ENCODE results near the gene YTHDF1. TPM values are rescaled to one million over a fixed set of nuclear protein-coding genes. Genes with fewer than 3 reads are reported as not detected.

Gene YTHDF1
- total RNA-seq, 1 experiment from 2014 or later, result 85.4 TPM

- H4K5ac ChIP-seq (ENCODE audit: insufficient read length, low read depth, low read length), result no peak overlapping the region
- H3K4me1 Mint-ChIP-seq, result 0 out of 4 replicates have a peak, but pooled peaks cover 4% of the 10 kb centered on the region in 2 experiments
- no peak overlapping the region for H2BK5ac ChIP-seq (ENCODE audit: insufficient read length, low read length)
- peaks cover 19% of the 10 kb centered on the region for H3K27me3 Mint-ChIP-seq (ENCODE audit: low read depth)
- peak overlapping the region in 1 of 3 experiments; percentile 44; a peak in 1 of 7 replicates for H3K27ac Mint-ChIP-seq
- no peaks in the 10 kb centered on the region for H3K79me1 ChIP-seq (ENCODE audit: insufficient read depth, low read depth, low read length, poor library complexity, severe bottlenecking)
- H2BK15ac ChIP-seq (ENCODE audit: low read depth, low read length), result no peak overlapping the region
- no peak overlapping the region for H4K8ac ChIP-seq (replicated peaks; ENCODE audit: insufficient read length, low read depth, low read length)
- no peak overlapping the region for H3K4me2 ChIP-seq (ENCODE audit: insufficient read depth, insufficient read length, low read length)
- TF ChIP-seq CTCF (conservative IDR thresholded peaks at IDR 0.05), result no peak
- no peak overlapping the region for H3K4ac ChIP-seq (ENCODE audit: low read depth, low read length)
- no peaks in the 10 kb centered on the region for H4K20me1 ChIP-seq (ENCODE audit: control insufficient read depth, insufficient read depth, insufficient read length)
- no peaks in the 10 kb centered on the region for H3K23me2 ChIP-seq (ENCODE audit: insufficient read length, low read depth, low read length, poor library complexity, severe bottlenecking)
- no peak overlapping the region for H2AFZ ChIP-seq (ENCODE audit: low read length)
- H3K27me3 ChIP-seq (ENCODE audit: insufficient read depth, low read length), result no peaks in the 10 kb centered on the region
- H3K9me3 Mint-ChIP-seq, result peaks cover 13 to 14% of the 10 kb centered on the region in 2 experiments
- H3K9me3 ChIP-seq (ENCODE audit: control insufficient read depth, low read depth, low read length), result peaks cover 8% of the 10 kb centered on the region
- no peak overlapping the region for H3K27ac ChIP-seq (ENCODE audit: insufficient read length, low read depth, low read length)
- no peak overlapping the region for H3K56ac ChIP-seq (ENCODE audit: insufficient read length, low read depth, low read length)
- H3K23ac ChIP-seq (ENCODE audit: insufficient read length, low read depth, low read length), result no peak overlapping the region
- no peak overlapping the region for H3K18ac ChIP-seq (ENCODE audit: insufficient read length, low read depth, low read length)
- no peak overlapping the region for H2BK12ac ChIP-seq (ENCODE audit: insufficient read length, low read depth, low read length)
- no peak overlapping the region for H2AK5ac ChIP-seq (ENCODE audit: insufficient read length, low read length)
- no peak overlapping the region for H3K14ac ChIP-seq (ENCODE audit: insufficient read depth, low read length)
- H2BK20ac ChIP-seq (ENCODE audit: low read depth, low read length, poor library complexity, severe bottlenecking), result no peak overlapping the region
- no peak overlapping the region for H4K91ac ChIP-seq (ENCODE audit: insufficient read length, low read depth, low read length)
- peaks cover 2 to 11% (median 7%) of the 10 kb centered on the region in 3 experiments; a peak in 6 of 7 replicates for H3K36me3 Mint-ChIP-seq (ENCODE audit: insufficient read depth in 1 of 3, low read depth in 3 of 3)
- H2BK120ac ChIP-seq (ENCODE audit: low read depth, low read length, poor library complexity, severe bottlenecking), result no peak overlapping the region
- H3K4me1 ChIP-seq (ENCODE audit: insufficient read depth, low read length), result no peaks in the 10 kb centered on the region; the same call in 1 of the 2 replicates
- DNase-seq, result no peak
- no peak overlapping the region for H3K4me3 Mint-ChIP-seq
- no peak overlapping the region for H3K9ac ChIP-seq (ENCODE audit: extremely low read depth, insufficient read length, low read length)
- H3T11ph ChIP-seq (ENCODE audit: low read length), result no peak overlapping the region
- WGBS (ENCODE audit: extremely low coverage, insufficient read length, low lambda C conversion rate), result no CpG with 5 or more reads among the region's 28 CpGs
- H3K79me2 ChIP-seq (ENCODE audit: insufficient read depth, low read length), result no peaks in the 10 kb centered on the region
Measured at GRCh38 chr20:63152322-63153253, 63.3 kb downstream of the YTHDF1 start.
